ENCODE measurements around the gene PRSS22. TPM values are rescaled to one million over a fixed set of nuclear protein-coding genes. Genes with fewer than 3 reads are reported as not detected.

Gene PRSS22
- total RNA-seq, 1 donor from 2014 or later: 23.3 TPM

DNA sequence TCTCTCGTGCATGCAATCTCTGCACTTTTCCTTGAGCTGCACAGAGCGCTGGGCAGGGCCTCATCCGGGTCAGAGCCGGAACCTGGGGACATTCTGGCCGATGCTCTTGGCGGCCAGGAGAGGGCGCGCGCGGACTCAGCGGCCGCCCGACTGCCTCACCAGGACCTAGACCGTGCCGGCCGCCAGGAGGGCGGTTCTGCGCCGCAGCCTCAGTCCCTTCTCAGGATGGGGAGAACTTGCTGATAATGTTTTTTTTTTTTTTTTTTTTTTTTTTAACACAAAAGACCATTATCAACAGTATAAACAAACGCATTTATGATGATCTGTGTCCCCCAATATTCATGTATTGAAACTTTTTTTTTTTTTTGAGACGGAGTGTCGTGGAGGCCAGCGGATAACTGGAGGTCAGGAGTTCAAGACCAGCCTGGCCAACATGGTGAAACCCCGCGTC lies 17.0 kb upstream of the PRSS22 start:
- Mint-ChIP-seq H3K9me3 (ENCODE audit: low read depth) (no peaks in the 10 kb centered on the region), H3K27ac (no peak overlapping the region), H3K4me1 (ENCODE audit: low read depth) (no peaks in the 10 kb centered on the region), H3K36me3 (ENCODE audit: insufficient read depth) (no peaks in the 10 kb centered on the region), H3K27me3 (peaks cover 36% of the 10 kb centered on the region), H3K4me3 (ENCODE audit: low read depth) (no peak overlapping the region)
- TF ChIP-seq, protein P1, sequence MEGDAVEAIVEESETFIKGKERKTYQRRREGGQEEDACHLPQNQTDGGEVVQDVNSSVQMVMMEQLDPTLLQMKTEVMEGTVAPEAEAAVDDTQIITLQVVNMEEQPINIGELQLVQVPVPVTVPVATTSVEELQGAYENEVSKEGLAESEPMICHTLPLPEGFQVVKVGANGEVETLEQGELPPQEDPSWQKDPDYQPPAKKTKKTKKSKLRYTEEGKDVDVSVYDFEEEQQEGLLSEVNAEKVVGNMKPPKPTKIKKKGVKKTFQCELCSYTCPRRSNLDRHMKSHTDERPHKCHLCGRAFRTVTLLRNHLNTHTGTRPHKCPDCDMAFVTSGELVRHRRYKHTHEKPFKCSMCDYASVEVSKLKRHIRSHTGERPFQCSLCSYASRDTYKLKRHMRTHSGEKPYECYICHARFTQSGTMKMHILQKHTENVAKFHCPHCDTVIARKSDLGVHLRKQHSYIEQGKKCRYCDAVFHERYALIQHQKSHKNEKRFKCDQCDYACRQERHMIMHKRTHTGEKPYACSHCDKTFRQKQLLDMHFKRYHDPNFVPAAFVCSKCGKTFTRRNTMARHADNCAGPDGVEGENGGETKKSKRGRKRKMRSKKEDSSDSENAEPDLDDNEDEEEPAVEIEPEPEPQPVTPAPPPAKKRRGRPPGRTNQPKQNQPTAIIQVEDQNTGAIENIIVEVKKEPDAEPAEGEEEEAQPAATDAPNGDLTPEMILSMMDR (IDR thresholded peaks at IDR 0.05; ENCODE audit: unreplicated experiment): peak; percentile 95
- DNase-seq (ENCODE audit: low spot score, unreplicated experiment): peak; percentile 53

GRCh38 chr16:2874032-2874911 lies 16.3 kb upstream of the PRSS22 start:
- H3K27me3 Mint-ChIP-seq: peaks cover 37% of the 10 kb centered on the region
- no peak for DNase-seq (ENCODE audit: low spot score, unreplicated experiment)
- H3K4me3 Mint-ChIP-seq (ENCODE audit: low read depth): no peak overlapping the region
- H3K27ac Mint-ChIP-seq: no peak overlapping the region
- TF ChIP-seq, protein P1 (IDR thresholded peaks at IDR 0.05; ENCODE audit: unreplicated experiment): no peak
- H3K4me1 Mint-ChIP-seq (ENCODE audit: low read depth): no peaks in the 10 kb centered on the region
- H3K9me3 Mint-ChIP-seq (ENCODE audit: low read depth): no peaks in the 10 kb centered on the region
- no peaks in the 10 kb centered on the region for H3K36me3 Mint-ChIP-seq (ENCODE audit: insufficient read depth)

- H3K4me1 Mint-ChIP-seq (ENCODE audit: low read depth): no peaks in the 10 kb centered on the region
- H3K36me3 Mint-ChIP-seq (ENCODE audit: insufficient read depth): no peaks in the 10 kb centered on the region
- no peak overlapping the region for H3K4me3 Mint-ChIP-seq (ENCODE audit: low read depth)
- TF ChIP-seq, protein P1 (IDR thresholded peaks at IDR 0.05; ENCODE audit: unreplicated experiment): no peak
- no peak for DNase-seq (ENCODE audit: low spot score, unreplicated experiment)
- peaks cover 39% of the 10 kb centered on the region for H3K27me3 Mint-ChIP-seq
- H3K27ac Mint-ChIP-seq: no peak overlapping the region
- no peaks in the 10 kb centered on the region for H3K9me3 Mint-ChIP-seq (ENCODE audit: low read depth)
These were observed 14.0 kb upstream of the PRSS22 start for GRCh38 chr16:2871926-2872325.

GRCh38 chr16:2867987-2868789 lies 10.2 kb upstream of the PRSS22 start:
- peak overlapping the region; percentile 83 for H3K4me3 Mint-ChIP-seq (ENCODE audit: low read depth)
- DNase-seq (ENCODE audit: low spot score, unreplicated experiment): peak; percentile 97
- TF ChIP-seq, protein P1 (IDR thresholded peaks at IDR 0.05; ENCODE audit: unreplicated experiment): peak; percentile 98
- H3K27me3 Mint-ChIP-seq: peaks cover 55% of the 10 kb centered on the region
- no peaks in the 10 kb centered on the region for H3K9me3 Mint-ChIP-seq (ENCODE audit: low read depth)
- no peaks in the 10 kb centered on the region for H3K36me3 Mint-ChIP-seq (ENCODE audit: insufficient read depth)
- peak overlapping the region; percentile 90 for H3K27ac Mint-ChIP-seq
- H3K4me1 Mint-ChIP-seq (ENCODE audit: low read depth): no peaks in the 10 kb centered on the region

DNA sequence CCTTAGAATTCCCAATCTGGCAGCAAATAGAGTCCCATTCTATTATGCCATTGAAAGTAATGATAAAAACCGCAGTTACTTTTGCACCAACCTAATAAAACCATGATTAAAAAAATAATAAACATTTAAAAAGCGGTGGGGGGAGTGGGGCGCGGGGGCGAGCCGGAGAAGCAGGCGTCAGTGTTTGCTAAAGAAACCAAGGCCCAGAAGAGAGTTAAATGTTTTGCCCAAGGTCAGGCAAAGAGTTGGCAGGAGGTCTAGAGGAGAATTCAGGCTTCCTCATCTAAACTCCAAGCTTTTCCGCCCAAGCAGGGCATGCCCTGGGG lies 9.7 kb upstream of the PRSS22 start:
- Mint-ChIP-seq H3K4me1 (ENCODE audit: low read depth) (no peaks in the 10 kb centered on the region), H3K4me3 (ENCODE audit: low read depth) (peak overlapping the region; percentile 83), H3K36me3 (ENCODE audit: insufficient read depth) (no peaks in the 10 kb centered on the region), H3K27ac (peak overlapping the region; percentile 90), H3K9me3 (ENCODE audit: low read depth) (no peaks in the 10 kb centered on the region), H3K27me3 (peaks cover 50% of the 10 kb centered on the region)
- TF ChIP-seq, protein P1 (IDR thresholded peaks at IDR 0.05; ENCODE audit: unreplicated experiment): no peak
- DNase-seq (ENCODE audit: low spot score, unreplicated experiment): no peak

Measured in progenitor cell of endocrine pancreas (in vitro differentiated cells).